Astrocyte of the spinal cord (primary cell): ENCODE results near the gene CDK6.
A peak's percentile ranks its signal among the peaks of the same experiment; 100 is the strongest.

Experiments
- DNase-seq: peaks from one replicate; pipeline ENCODE4 v3.0.0; 2011; ENCODE audit warnings: low read depth, low spot score
- H3K4me3 ChIP-seq: 2 replicates; pipeline ENCODE4 v1.5.1; 2011; ENCODE audit warnings: low read depth, mild to moderate bottlenecking, low read length, moderate library complexity
- CTCF ChIP-seq: IDR thresholded peaks from 2 replicates; pipeline ENCODE4 v1.5.1; 2012; ENCODE audit warnings: low read depth, mild to moderate bottlenecking, low read length, inconsistent platforms
- in situ Hi-C: cut with HindIII; loops from 2 replicates; pipeline ENCODE4 v1.10.0; 2017; ENCODE audit warnings: low sequenced_read_pairs

The CDK6 gene

GRCh38 chr7:92730808-92731207 is 105.6 kb downstream of the CDK6 start:
- TF ChIP-seq CTCF, result no peak
- H3K4me3 ChIP-seq, result no peak overlapping the region
- DNase-seq, result peak; percentile 66
- in situ Hi-C loops, result no loop called here

- in situ Hi-C loops, result no loop called here
Observed at GRCh38 chr7:92729751-92730150, 106.6 kb downstream of the CDK6 start.

GRCh38 chr7:92729172-92729571 is 107.2 kb downstream of the CDK6 start:
- TF ChIP-seq CTCF, result no peak
- in situ Hi-C loops, result no loop called here
- DNase-seq, result no peak
- H3K4me3 ChIP-seq, result no peak overlapping the region

More at GRCh38 chr7:92729751-92730150, 106.6 kb downstream of the CDK6 start:
- no peak for DNase-seq
- TF ChIP-seq CTCF, result no peak
- H3K4me3 ChIP-seq, result no peak overlapping the region

- no peak for TF ChIP-seq CTCF
- no peak overlapping the region for H3K4me3 ChIP-seq
- DNase-seq, result peak; percentile 29
- in situ Hi-C loops, result no loop called here
Observed at GRCh38 chr7:92727755-92728154, 108.6 kb downstream of the CDK6 start.

GRCh38 chr7:92725161-92725925 is 111.0 kb downstream of the CDK6 start:
- in situ Hi-C loops, result no loop called here
- TF ChIP-seq CTCF, result no peak
- DNase-seq, result no peak
- H3K4me3 ChIP-seq, result no peak overlapping the region

- H3K4me3 ChIP-seq, result no peak overlapping the region
- DNase-seq, result no peak
- no peak for TF ChIP-seq CTCF
- in situ Hi-C loops, result no loop called here
Observed at GRCh38 chr7:92723943-92724342, 112.4 kb downstream of the CDK6 start.
